ENCODE measurements around the gene BACH2. TPM values are rescaled to one million over a fixed set of nuclear protein-coding genes. Genes with fewer than 3 reads are reported as not detected.

BACH2 gene
- total and polyA plus RNA-seq, 8 donors = 0.19 to 10.8 (median 1.4) TPM; not detected in 1

GRCh38 chr6:90311569-90311968, 14.9 kb upstream of the BACH2 start:
- intact Hi-C loops (cut with DNase I; ENCODE audit: low total_unique reads) = no loop called here
- WGBS, 5 donors = 77 to 87% (median 84%) methylated on average over 4 of the region's 4 CpGs
- H3K9me3 ChIP-seq = no peaks in the 10 kb centered on the region
- no peak overlapping the region for H3K27ac ChIP-seq
- H3K27me3 ChIP-seq = peaks cover 0 to 11% (median 0%) of the 10 kb centered on the region in 3 donors
- no peaks in the 10 kb centered on the region for H3K36me3 ChIP-seq
- H3K4me1 ChIP-seq = no peaks in the 10 kb centered on the region
- no peak for TF ChIP-seq POLR2AphosphoS5 (IDR thresholded peaks at IDR 0.05)
- TF ChIP-seq EP300 (IDR thresholded peaks at IDR 0.05) = no peak
- no peak for TF ChIP-seq CTCF (IDR thresholded peaks at IDR 0.05)
- no peak for TF ChIP-seq POLR2A (IDR thresholded peaks at IDR 0.05)
- no peak overlapping the region for H3K4me3 ChIP-seq
- DNase-seq = no peak

GRCh38 chr6:90305800-90306448, 9.3 kb upstream of the BACH2 start:
- no peak for DNase-seq
- H3K36me3 ChIP-seq = no peaks in the 10 kb centered on the region
- H3K9me3 ChIP-seq = no peaks in the 10 kb centered on the region
- 48 to 74% (median 63%) methylated on average over 1 of the region's 1 CpG for WGBS, 5 donors
- no peaks in the 10 kb centered on the region for H3K4me1 ChIP-seq
- no peak overlapping the region for H3K27ac ChIP-seq
- TF ChIP-seq POLR2AphosphoS5 (IDR thresholded peaks at IDR 0.05) (no peak), CTCF (IDR thresholded peaks at IDR 0.05) (no peak), EP300 (IDR thresholded peaks at IDR 0.05) (no peak), POLR2A (IDR thresholded peaks at IDR 0.05) (no peak)
- peaks cover 0 to 11% (median 0%) of the 10 kb centered on the region in 3 donors for H3K27me3 ChIP-seq
- intact Hi-C loops (cut with DNase I; ENCODE audit: low total_unique reads) = loop anchor here (10.0 kb wide), 1 partner anchor 79 kb away; no protein-coding TSS in a partner anchor
- H3K4me3 ChIP-seq = no peak overlapping the region

GRCh38 chr6:90304308-90304707, 7.7 kb upstream of the BACH2 start:
- DNase-seq = no peak
- H3K4me1 ChIP-seq = no peaks in the 10 kb centered on the region
- intact Hi-C loops (cut with DNase I; ENCODE audit: low total_unique reads) = loop anchor here (10.0 kb wide), 1 partner anchor 80 kb away; no protein-coding TSS in a partner anchor
- H3K27me3 ChIP-seq = peaks cover 0 to 11% (median 0%) of the 10 kb centered on the region in 3 donors
- 72 to 90% (median 81%) methylated on average over 5 of the region's 5 CpGs for WGBS, 5 donors
- no peaks in the 10 kb centered on the region for H3K9me3 ChIP-seq
- no peak overlapping the region for H3K27ac ChIP-seq
- TF ChIP-seq POLR2A (IDR thresholded peaks at IDR 0.05) = no peak
- no peak for TF ChIP-seq EP300 (IDR thresholded peaks at IDR 0.05)
- no peak for TF ChIP-seq CTCF (IDR thresholded peaks at IDR 0.05)
- TF ChIP-seq POLR2AphosphoS5 (IDR thresholded peaks at IDR 0.05) = no peak
- no peak overlapping the region for H3K4me3 ChIP-seq
- no peaks in the 10 kb centered on the region for H3K36me3 ChIP-seq

- H3K27ac ChIP-seq = no peak overlapping the region
- no peak for DNase-seq
- H3K27me3 ChIP-seq = peaks cover 0 to 12% (median 0%) of the 10 kb centered on the region in 3 donors
- intact Hi-C loops (cut with DNase I; ENCODE audit: low total_unique reads) = loop anchor here (10.0 kb wide), 1 partner anchor 82 kb away; no protein-coding TSS in a partner anchor
- no peak overlapping the region for H3K4me3 ChIP-seq
- WGBS, 5 donors = 55 to 87% (median 61%) methylated on average over 2 of the region's 2 CpGs
- TF ChIP-seq CTCF (IDR thresholded peaks at IDR 0.05) (no peak), POLR2AphosphoS5 (IDR thresholded peaks at IDR 0.05) (no peak)
- no peaks in the 10 kb centered on the region for H3K9me3 ChIP-seq
- no peaks in the 10 kb centered on the region for H3K4me1 ChIP-seq
- no peaks in the 10 kb centered on the region for H3K36me3 ChIP-seq
Observed at GRCh38 chr6:90303039-90303438, 6.4 kb upstream of the BACH2 start.

Data from stomach (tissue), 9 donors.